Astrocyte of the cerebellum (primary cell): Measurements from ENCODE around the gene SIGLEC6.
A peak's percentile ranks its signal among the peaks of the same experiment; 100 is the strongest.

Experiments
- DNase-seq: peaks from one replicate; pipeline ENCODE4 v3.0.0-alpha.2; 2011; ENCODE audit warnings: low read depth
- H3K4me3 ChIP-seq: 2 replicates; pipeline ENCODE4 v1.5.1; 2011; ENCODE audit warnings: mild to moderate bottlenecking, low read depth, low read length, moderate library complexity
- in situ Hi-C: cut with HindIII; loops from 2 replicates; pipeline ENCODE4 v1.10.0; 2017; ENCODE audit warnings: low sequenced_read_pairs
- TF ChIP-seq, protein P1 (sequence below): IDR thresholded peaks from 2 replicates; pipeline ENCODE4 v1.5.1; 2012; ENCODE audit warnings: low read length, low read depth, moderate library complexity, mild to moderate bottlenecking; ENCODE audit errors: missing control alignments

Gene SIGLEC6

DNA sequence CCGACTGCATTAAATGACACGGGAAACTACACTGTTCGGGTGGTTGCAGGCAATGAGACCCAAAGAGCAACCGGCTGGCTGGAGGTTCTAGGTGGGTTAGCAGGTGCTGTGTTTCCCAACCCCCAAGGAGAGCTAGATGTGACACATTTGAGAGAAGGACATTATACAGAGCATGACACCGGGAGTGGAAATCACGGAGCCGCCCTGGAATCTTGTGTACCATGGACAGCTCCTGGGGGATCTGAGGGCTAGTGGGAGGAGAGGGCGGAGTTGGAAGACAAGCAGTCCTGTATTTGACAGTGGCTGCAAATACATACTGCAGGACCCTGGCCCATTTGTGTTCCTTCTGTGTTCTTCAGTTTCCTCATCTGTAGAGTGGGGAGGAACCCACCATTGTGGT is 50.9 kb downstream of the SIGLEC6 start:
- in situ Hi-C loops, result no loop called here
- TF ChIP-seq, protein P1, sequence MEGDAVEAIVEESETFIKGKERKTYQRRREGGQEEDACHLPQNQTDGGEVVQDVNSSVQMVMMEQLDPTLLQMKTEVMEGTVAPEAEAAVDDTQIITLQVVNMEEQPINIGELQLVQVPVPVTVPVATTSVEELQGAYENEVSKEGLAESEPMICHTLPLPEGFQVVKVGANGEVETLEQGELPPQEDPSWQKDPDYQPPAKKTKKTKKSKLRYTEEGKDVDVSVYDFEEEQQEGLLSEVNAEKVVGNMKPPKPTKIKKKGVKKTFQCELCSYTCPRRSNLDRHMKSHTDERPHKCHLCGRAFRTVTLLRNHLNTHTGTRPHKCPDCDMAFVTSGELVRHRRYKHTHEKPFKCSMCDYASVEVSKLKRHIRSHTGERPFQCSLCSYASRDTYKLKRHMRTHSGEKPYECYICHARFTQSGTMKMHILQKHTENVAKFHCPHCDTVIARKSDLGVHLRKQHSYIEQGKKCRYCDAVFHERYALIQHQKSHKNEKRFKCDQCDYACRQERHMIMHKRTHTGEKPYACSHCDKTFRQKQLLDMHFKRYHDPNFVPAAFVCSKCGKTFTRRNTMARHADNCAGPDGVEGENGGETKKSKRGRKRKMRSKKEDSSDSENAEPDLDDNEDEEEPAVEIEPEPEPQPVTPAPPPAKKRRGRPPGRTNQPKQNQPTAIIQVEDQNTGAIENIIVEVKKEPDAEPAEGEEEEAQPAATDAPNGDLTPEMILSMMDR, result no peak
- H3K4me3 ChIP-seq, result no peak overlapping the region
- no peak for DNase-seq

DNA sequence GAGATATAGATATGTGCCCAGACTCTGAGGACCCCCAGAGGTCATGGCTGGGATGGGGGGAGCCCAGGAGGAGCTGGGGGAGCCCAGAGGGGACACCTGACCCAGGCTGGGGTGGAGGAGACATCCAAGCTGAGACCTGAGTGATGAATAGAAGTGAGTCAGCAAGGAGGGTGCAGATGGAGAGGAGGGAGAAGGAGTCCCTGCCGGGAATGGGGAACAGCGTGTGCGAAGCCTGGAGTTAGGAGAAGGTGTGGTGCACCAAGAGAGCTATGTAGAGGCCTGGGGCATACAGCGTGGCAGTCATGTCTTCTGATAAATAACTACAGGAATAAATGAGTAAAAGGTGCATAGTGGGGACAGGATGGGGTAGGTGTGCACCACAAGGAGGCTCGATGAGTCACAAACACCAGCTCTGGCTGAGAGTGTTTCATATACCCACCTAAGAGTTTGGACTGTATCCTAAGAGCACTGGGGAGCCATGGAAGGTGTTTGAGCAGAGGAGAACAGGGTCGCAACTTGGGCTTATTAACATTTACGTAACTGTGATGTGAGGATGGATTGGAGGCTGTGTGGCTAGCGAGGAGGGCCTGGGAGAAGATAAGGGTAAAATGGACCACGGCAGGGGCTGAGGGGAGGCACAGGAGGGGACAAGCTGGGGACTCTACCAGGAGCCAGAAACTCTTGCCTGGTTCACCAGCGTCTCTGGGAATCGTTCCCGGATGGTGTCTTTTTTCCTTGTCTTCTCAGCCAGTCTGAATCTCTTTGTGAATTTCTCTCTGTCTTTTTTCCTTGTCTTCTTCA is 51.7 kb downstream of the SIGLEC6 start:
- in situ Hi-C loops, result no loop called here
- no peak overlapping the region for H3K4me3 ChIP-seq
- DNase-seq, result no peak
- TF ChIP-seq, protein P1, result no peak

DNA sequence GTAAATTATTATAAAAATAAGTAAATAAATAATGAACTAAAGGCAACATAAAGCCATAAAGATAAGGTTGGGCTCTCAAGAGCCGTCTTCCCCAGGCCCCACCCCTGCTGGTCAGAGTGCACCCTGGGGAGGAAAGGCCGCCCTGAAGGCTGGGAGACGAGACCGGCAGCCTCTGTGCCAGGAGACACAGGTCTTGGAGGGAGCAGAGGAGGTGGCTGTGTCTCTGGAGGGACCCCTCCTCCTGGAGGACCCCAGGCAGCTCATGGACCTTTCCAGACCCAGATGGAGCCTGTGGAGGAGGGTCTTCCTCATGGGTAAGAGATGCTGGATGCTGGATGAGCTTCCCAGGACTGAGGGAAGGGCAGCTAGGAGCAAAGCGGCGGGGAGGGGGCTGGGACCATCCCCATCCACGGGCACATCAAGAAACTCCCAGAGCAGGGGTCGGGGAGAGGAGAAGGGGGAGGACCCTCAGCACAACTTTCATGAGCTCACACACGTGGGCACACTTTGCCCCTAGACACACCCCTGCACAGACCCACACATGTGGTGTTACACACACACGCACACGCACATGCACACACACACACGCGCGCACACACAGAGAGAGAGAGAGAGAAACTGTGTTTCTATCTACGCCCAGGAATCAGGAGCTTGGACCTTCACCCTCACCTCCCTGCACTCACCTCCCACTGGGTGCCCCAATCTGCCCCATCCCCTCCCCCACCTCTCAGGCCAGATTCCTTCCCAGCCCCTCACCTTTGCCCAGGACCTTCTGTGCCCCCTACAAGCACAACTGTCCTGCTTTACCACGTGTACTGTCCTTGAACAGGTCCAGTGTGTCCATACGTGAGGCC is 52.9 kb downstream of the SIGLEC6 start, which contains the start of gene CEACAM18:
Gene CEACAM18 (plus strand): TSS at position 159 of the 854 bp plus-strand sequence.
- TF ChIP-seq, protein P1, result no peak
- DNase-seq, result no peak
- in situ Hi-C loops, result no loop called here
- no peak within 1 kb of the TSS for H3K4me3 ChIP-seq

DNA sequence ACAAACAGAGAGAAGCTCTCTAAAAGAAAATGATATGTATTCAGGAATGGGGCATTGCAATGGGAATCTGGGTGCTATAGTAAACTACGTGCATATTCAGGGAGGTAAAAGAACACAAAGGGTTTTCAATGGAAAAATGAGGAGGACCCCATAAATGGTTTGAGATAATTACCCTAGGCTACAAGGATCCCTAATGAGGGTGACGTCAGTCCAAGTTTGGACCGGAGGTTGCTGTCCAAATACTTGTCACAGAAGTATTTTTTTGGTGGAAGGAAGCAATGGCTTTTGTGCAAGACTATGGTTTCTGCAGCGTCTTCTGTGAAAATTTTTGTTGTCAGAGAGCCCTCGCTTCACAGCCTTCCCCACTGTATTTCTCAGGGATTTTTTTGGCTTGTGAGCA is 54.1 kb downstream of the SIGLEC6 start:
- DNase-seq, result no peak
- no peak overlapping the region for H3K4me3 ChIP-seq
- TF ChIP-seq, protein P1, result no peak
- in situ Hi-C loops, result no loop called here

DNA sequence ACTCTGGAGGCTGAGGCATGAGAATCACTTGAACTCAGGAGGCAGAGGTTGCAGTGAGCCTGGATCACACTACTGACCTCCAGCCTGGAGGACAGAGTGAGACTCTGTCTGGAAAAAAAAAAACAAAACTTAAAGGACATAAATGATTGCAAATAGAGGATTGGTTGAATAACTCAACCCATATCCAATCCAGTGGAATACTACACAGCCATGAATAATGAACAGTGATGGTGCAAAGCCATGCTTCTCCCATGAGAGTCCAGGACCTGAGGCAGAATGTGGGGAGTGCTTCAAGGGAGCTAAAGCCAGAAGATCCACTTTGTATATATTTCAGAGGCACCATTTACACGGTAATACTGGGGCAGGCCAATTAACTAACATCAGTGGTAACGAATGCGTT is 55.3 kb downstream of the SIGLEC6 start:
- DNase-seq, result no peak
- TF ChIP-seq, protein P1, result no peak
- H3K4me3 ChIP-seq, result no peak overlapping the region
- in situ Hi-C loops, result no loop called here

DNA sequence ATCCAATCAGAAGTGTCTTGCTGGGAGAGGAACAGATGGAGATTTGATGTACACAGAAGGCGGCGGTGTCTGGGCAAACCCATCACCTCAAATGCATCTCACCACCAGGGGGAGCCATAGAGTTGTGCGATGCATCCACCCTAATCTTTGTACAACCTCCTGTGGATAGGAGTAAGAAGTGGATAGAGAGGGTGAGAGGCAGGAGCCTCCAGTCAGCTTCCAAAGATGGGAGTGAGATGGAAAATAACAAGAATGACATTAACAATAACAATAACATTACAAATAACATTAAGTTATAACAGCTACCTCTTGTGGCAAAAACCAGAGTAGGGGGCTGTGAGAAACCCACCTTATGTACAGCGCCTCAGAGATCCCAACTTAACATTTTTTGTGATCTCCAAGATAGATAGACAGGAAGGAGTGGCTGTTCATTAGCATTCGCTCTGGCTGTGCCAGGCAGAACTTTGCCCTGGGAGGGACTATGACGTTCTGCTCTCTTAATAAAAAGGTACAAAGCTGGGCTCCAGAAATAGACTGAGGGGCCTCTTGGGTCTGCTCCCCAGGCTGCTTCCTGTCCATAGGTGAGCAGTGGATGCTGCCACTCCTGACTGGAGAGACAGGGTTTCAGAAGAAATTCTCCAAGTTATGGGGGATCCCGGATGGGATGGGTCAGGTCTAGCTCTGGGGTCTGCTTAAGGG is 58.3 kb downstream of the SIGLEC6 start:
- in situ Hi-C loops, result loop anchor here (5.0 kb wide), 1 partner anchor 74 kb away; no protein-coding TSS in a partner anchor
- TF ChIP-seq, protein P1, result peak; percentile 67
- DNase-seq, result peak; percentile 12
- H3K4me3 ChIP-seq, result no peak overlapping the region
